ENCODE results near the gene CDNF.
"Not testable (repeated sequence)": the region's sequence is repeated elsewhere in the genome, so short reads cannot be mapped to it uniquely, and the experiment has no call there.

GRCh38 chr10:14864871-14865270, 27.0 kb upstream of the CDNF start:
- not testable (repeated sequence) for TF ChIP-seq POLR2A, CTCF (IDR thresholded peaks at IDR 0.05)
